ENCODE data around the gene SERPINC1. TPM values are rescaled to one million over a fixed set of nuclear protein-coding genes. Genes with fewer than 3 reads are reported as not detected.

SERPINC1 gene
- total and polyA plus RNA-seq, 2 of the 8 experiments (the other 6 are each of a cell fraction or from before 2014, with no cell fraction given) = 0.08 TPM; not detected in 1

DNA sequence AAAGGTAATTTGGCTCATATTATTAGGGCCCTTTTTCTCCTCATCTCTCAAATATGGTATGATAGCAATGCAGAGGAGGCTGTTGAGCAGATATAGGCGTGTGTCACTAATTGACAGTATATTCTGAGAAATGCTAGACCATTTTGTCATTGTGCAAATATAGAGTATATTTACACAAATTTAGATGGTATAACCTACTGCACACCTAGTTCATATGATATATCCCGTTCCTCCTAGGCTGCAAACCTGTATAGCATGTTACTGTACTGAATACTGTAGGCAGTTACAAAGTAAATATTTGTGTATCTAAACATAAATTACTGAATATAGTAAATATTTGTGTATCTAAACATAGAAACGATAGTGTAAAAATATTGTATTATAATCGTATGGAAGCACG is 40.4 kb downstream of the SERPINC1 start:
- no peaks in the 10 kb centered on the region for H3K9me3 ChIP-seq (ENCODE audit: insufficient read depth in 2 of 2, low read depth in 1 of 2, low read length in 1 of 2)
- H3K4me2 ChIP-seq (ENCODE audit: insufficient read depth in 1 of 2, low read depth in 2 of 2, low read length in 2 of 2) = no peak overlapping the region
- H3K27ac ChIP-seq (ENCODE audit: low read depth, low read length) = no peak overlapping the region
- no peak overlapping the region for H2BK12ac ChIP-seq (ENCODE audit: low read depth, low read length)
- no peaks in the 10 kb centered on the region for H4K20me1 ChIP-seq (replicated peaks in 1 of 2; ENCODE audit: control insufficient read depth in 1 of 2, insufficient read depth in 2 of 2, low read length in 2 of 2)
- no peaks in the 10 kb centered on the region for H3K23me2 ChIP-seq (ENCODE audit: low read depth, low read length)
- H3K9ac ChIP-seq (replicated peaks in 1 of 4; ENCODE audit: extremely low read depth in 1 of 4, low read depth in 3 of 4, low read length in 3 of 4) = no peak overlapping the region
- 93% methylated on average over 5 of the region's 5 CpGs; no CpG with 5 or more reads in 1 of the 2 experiments for WGBS, 2 experiments (ENCODE audit: extremely low coverage in 1 of 2, insufficient coverage in 1 of 2, insufficient read length in 1 of 2, insufficient replicate concordance in 2 of 2, low coverage in 1 of 2, low lambda C conversion rate in 2 of 2, missing lambda C conversion rate in 1 of 2)
- no peak overlapping the region for H4K8ac ChIP-seq (ENCODE audit: extremely low read depth, insufficient read depth, low read length)
- H2AK5ac ChIP-seq (ENCODE audit: low read depth, low read length) = no peak overlapping the region
- H3K79me2 ChIP-seq (ENCODE audit: control insufficient read depth in 1 of 2, insufficient read depth in 2 of 2, low read length in 2 of 2) = 0 out of 4 replicates have a peak, but pooled peaks cover 0 to under 1% of the 10 kb centered on the region in 2 experiments
- no peak overlapping the region for H2BK5ac ChIP-seq (ENCODE audit: low read depth, low read length)
- no peak overlapping the region for H3K18ac ChIP-seq (ENCODE audit: extremely low read depth, low read length)
- H3K27me3 ChIP-seq (replicated peaks in 1 of 4; ENCODE audit: control insufficient read depth in 3 of 4, extremely low read depth in 1 of 4, insufficient read depth in 3 of 4, low read length in 3 of 4) = no peaks in the 10 kb centered on the region
- no peak overlapping the region for H2AFZ ChIP-seq (ENCODE audit: low read length)
- H3K4ac ChIP-seq (replicated peaks; ENCODE audit: insufficient read length, low read depth, low read length) = no peak overlapping the region
- no peak overlapping the region for H3K23ac ChIP-seq (ENCODE audit: insufficient read length)
- H4K5ac ChIP-seq (ENCODE audit: insufficient read length, low read depth, low read length) = no peak overlapping the region
- H3K79me1 ChIP-seq (ENCODE audit: low read depth, low read length) = no peaks in the 10 kb centered on the region
- peaks cover 0 to 19% (median 4%) of the 10 kb centered on the region in 4 experiments; a peak in 3 of 8 replicates for H3K36me3 ChIP-seq (ENCODE audit: control insufficient read depth in 2 of 4, insufficient read depth in 4 of 4, low read length in 3 of 4)
- H2BK120ac ChIP-seq (replicated peaks; ENCODE audit: low read depth, low read length) = no peak overlapping the region
- H3K4me3 ChIP-seq (ENCODE audit: extremely low read depth in 1 of 4, insufficient read depth in 2 of 4, low read depth in 3 of 4, low read length in 4 of 4) = no peak overlapping the region
- H3K56ac ChIP-seq (replicated peaks; ENCODE audit: insufficient read length, low read depth, low read length) = no peak overlapping the region
- CTCF ChIA-PET (ENCODE audit: partially characterized antibody) = no interaction called here
- no peak overlapping the region for H2BK15ac ChIP-seq (ENCODE audit: low read length)
- H3K14ac ChIP-seq (ENCODE audit: insufficient read length) = no peak overlapping the region
- no peak for FAIRE-seq
- no peak overlapping the region for H4K91ac ChIP-seq (replicated peaks; ENCODE audit: insufficient read length, low read length)
- no peak for DNase-seq (ENCODE audit: low read depth in 1 of 2, low spot score in 2 of 2)
- POLR2A ChIA-PET (ENCODE audit: partially characterized antibody) = interaction anchor here (1.4 to 8.1 kb wide), 3 partner anchors 9 to 52 kb away, joined by 3 to 59 read pairs (median 30); partner anchors contain the start of genes CENPL, DARS2, GAS5 and ZBTB37
- H3K4me1 ChIP-seq (replicated peaks in 1 of 4; ENCODE audit: control insufficient read depth in 3 of 4, insufficient read depth in 4 of 4, low read length in 3 of 4) = no peaks in the 10 kb centered on the region
- no peak overlapping the region for H2BK20ac ChIP-seq (ENCODE audit: low read length)
- TF ChIP-seq SRF (IDR thresholded peaks at IDR 0.05; ENCODE audit: low read depth, low read length) = no peak
- TF ChIP-seq SIRT6 (IDR thresholded peaks at IDR 0.05; ENCODE audit: low read length) = no peak
- no peak for TF ChIP-seq RNF2 (IDR thresholded peaks at IDR 0.05; ENCODE audit: borderline replicate concordance, low read depth, low read length, missing control alignments, poor library complexity, severe bottlenecking)
- TF ChIP-seq, protein P1, sequence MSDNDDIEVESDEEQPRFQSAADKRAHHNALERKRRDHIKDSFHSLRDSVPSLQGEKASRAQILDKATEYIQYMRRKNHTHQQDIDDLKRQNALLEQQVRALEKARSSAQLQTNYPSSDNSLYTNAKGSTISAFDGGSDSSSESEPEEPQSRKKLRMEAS (IDR thresholded peaks at IDR 0.05) = no peak
- TF ChIP-seq RFX5 (IDR thresholded peaks at IDR 0.05; ENCODE audit: borderline replicate concordance, low read depth, low read length) = no peak
- TF ChIP-seq, protein P2, sequence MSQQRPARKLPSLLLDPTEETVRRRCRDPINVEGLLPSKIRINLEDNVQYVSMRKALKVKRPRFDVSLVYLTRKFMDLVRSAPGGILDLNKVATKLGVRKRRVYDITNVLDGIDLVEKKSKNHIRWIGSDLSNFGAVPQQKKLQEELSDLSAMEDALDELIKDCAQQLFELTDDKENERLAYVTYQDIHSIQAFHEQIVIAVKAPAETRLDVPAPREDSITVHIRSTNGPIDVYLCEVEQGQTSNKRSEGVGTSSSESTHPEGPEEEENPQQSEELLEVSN (IDR thresholded peaks at IDR 0.05) = no peak
- no peak for TF ChIP-seq ATF3 (IDR thresholded peaks at IDR 0.05; ENCODE audit: insufficient read depth, low read depth, low read length)
- no peak for TF ChIP-seq POLR2AphosphoS5 (IDR thresholded peaks at IDR 0.05; ENCODE audit: low read depth, low read length)
- TF ChIP-seq, protein P3, sequence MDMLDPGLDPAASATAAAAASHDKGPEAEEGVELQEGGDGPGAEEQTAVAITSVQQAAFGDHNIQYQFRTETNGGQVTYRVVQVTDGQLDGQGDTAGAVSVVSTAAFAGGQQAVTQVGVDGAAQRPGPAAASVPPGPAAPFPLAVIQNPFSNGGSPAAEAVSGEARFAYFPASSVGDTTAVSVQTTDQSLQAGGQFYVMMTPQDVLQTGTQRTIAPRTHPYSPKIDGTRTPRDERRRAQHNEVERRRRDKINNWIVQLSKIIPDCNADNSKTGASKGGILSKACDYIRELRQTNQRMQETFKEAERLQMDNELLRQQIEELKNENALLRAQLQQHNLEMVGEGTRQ (IDR thresholded peaks at IDR 0.05; ENCODE audit: low read length) = no peak
- TF ChIP-seq ZNF274 (IDR thresholded peaks at IDR 0.05; ENCODE audit: borderline replicate concordance, extremely low read depth, low read length) = no peak
- TF ChIP-seq SIX5 (IDR thresholded peaks at IDR 0.05; ENCODE audit: low read depth, low read length) = no peak
- no peak for TF ChIP-seq CREB1 (IDR thresholded peaks at IDR 0.05)

Data from H1 (cell line).